ENCODE data around the gene PTPRN2.

- TF ChIP-seq CTCF (conservative IDR thresholded peaks at IDR 0.05; ENCODE audit: low read length) (no peak), EZH2phosphoT487 (IDR thresholded peaks at IDR 0.05; ENCODE audit: borderline replicate concordance, low read depth, low read length) (no peak)
These were observed 140.9 kb downstream of the PTPRN2 start for GRCh38 chr7:158446706-158447105.

All from OCI-LY7 (cell line).